H1 (cell line): ENCODE data around the gene DOCK3. TPM values are rescaled to one million over a fixed set of nuclear protein-coding genes. Genes with fewer than 3 reads are reported as not detected.

Experiments used
- BCL11A ChIP-seq, 2 experiments: IDR thresholded peaks; one replicate each; pipeline ENCODE4 v1.6.1; 2011; ENCODE audit warnings: low read depth in 2 of 2, low read length in 2 of 2, mild to moderate bottlenecking in 2 of 2
- SRF ChIP-seq: IDR thresholded peaks from 2 replicates; pipeline ENCODE4 v1.6.1; 2011; ENCODE audit warnings: mild to moderate bottlenecking, low read depth, low read length, moderate library complexity
- polyA plus RNA-seq, 7 experiments: library from polyadenylated mRNA; depleted of rRNA in 3 of 7; stranded (reverse) in 5 of 7; unstranded in 2 of 7; fragments of >200 nt in 5 of 7; fragments of 200-250 nt in 2 of 7; gene quantifications; 1 replicate in 5 of 7; 2 replicates in 1 of 7; 4 replicates in 1 of 7; pipeline versions ENCODE4 v1.2.1 to v1.2.3, GENCODE V29; 2011 to 2013; ENCODE audit warnings: missing spikeins in 2 of 7, mixed read lengths in 2 of 7
- total RNA-seq: library from RNA; stranded (reverse); fragmentation: NEBNext Ultra II Directional; extraction: Animal tissue kit (Norgen Biotek cat#: 25700); gene quantifications from 2 replicates; pipeline ENCODE4 v1.2.1, GENCODE V29; 2021
- TF ChIP-seq, protein P1 (sequence below): IDR thresholded peaks from 2 replicates; pipeline ENCODE4 v1.6.1; 2012; ENCODE audit warnings: low read length, inconsistent platforms

The DOCK3 gene
- total and polyA plus RNA-seq, 2 of the 8 experiments (the other 6 are each of a cell fraction or from before 2014, with no cell fraction given), result 2.7 to 5.0 TPM

DNA sequence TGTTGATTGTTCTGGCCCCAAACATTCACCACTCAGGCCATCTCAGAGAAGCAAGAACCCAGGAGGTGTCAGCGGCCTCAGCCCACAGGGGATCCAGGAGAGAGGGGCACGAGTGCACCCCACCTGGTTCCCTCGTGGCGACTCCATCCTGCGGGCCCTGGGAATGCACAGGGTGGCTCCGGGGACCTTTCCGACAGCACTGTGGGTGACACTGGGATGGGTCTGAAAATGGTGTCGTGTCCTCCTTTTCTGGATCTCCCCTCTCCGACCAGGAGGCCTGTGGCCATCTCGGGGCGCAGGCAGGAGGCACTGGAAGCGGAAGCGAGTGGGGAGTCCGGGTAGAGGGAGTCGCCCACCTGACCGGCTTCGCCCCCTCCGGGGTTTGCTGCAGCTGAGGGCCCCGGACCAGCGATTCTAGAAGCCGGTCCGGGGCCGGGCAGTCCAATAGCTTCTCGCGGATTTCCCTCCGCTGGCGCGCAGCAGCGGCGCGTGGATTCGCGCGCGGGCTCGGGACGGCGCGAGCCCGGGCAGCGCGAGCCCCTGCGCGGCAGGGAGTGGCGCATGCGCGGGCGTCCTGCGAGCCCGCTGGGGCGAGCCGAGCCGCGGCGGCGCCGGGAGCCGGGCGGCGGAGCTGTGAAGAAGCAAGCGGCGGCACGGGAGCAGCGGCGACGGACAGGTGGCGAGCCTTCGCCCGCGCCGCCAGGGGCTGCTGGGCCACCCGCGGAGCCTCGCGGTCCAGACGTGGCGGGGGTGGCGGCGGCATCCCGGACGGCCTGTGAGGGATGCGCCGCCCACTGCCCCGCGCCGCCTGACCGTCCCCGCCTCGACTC is at the start of gene DOCK3 (continued):
- TF ChIP-seq SRF (no peak), BCL11A (IDR thresholded peaks at IDR 0.05; ENCODE audit: low read depth in 2 of 2, low read length in 2 of 2) (no peak)
- TF ChIP-seq, protein P1, sequence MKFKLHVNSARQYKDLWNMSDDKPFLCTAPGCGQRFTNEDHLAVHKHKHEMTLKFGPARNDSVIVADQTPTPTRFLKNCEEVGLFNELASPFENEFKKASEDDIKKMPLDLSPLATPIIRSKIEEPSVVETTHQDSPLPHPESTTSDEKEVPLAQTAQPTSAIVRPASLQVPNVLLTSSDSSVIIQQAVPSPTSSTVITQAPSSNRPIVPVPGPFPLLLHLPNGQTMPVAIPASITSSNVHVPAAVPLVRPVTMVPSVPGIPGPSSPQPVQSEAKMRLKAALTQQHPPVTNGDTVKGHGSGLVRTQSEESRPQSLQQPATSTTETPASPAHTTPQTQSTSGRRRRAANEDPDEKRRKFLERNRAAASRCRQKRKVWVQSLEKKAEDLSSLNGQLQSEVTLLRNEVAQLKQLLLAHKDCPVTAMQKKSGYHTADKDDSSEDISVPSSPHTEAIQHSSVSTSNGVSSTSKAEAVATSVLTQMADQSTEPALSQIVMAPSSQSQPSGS, result no peak
- TF ChIP-seq, all 59 proteins: peak for 9
